B cell (primary cell): Measurements from ENCODE around the gene L3MBTL4. TPM values are rescaled to one million over a fixed set of nuclear protein-coding genes. Genes with fewer than 3 reads are reported as not detected.

ENCODE experiments used
- ATAC-seq: fragments of 200-7000 bp; cut with Tn5 transposase; one replicate; pipeline ENCODE4 v1.10.0; 2021; ENCODE audit warnings: low read depth, mild to moderate bottlenecking, moderate number of reproducible peaks, moderate library complexity
- CTCF ChIA-PET: fragments of 350-600 bp; sonication (Branson Sonifier 250); formaldehyde crosslinking; loops from one replicate; lab custom pipeline; 2021; ENCODE audit warnings: antibody characterized with exemption, inconsistent platforms; lab: Charles Lee
- POLR2A ChIA-PET: fragments of 350-600 bp; sonication (Branson Sonifier 250); formaldehyde crosslinking; loops from one replicate; lab custom pipeline; 2021; ENCODE audit warnings: antibody characterized with exemption; lab: Charles Lee
- DNase-seq: peaks from one replicate; pipeline ENCODE4 v3.0.0; 2013
- H2AFZ ChIP-seq: 2 replicates; pipeline ENCODE4 v1.6.1; 2012; ENCODE audit warnings: mild to moderate bottlenecking, low read depth, low read length; ENCODE audit not compliant: insufficient read depth, poor library complexity, severe bottlenecking
- H3K27ac ChIP-seq, 2 donors: 1 replicate in 1 of 2; 2 replicates in 1 of 2; pipeline ENCODE4 v1.5.1; 2012 to 2013; ENCODE audit warnings: low read length in 2 of 2, mild to moderate bottlenecking in 2 of 2, moderate library complexity in 1 of 2
- H3K27me3 ChIP-seq, 4 experiments: fragments of 200-600 bp in 1 of 4; sonication (generic) in 1 of 4; replicated peaks in 1 of 4; 1 replicate in 2 of 4; 2 replicates in 2 of 4; pipeline versions ENCODE4 v1.6.1 to v1.7.0; 2013 to 2016; ENCODE audit warnings: low read length in 3 of 4, mild to moderate bottlenecking in 2 of 4, mixed read lengths in 1 of 4, moderate library complexity in 1 of 4; ENCODE audit not compliant: insufficient read depth in 4 of 4, control insufficient read depth in 3 of 4; ENCODE audit errors: control extremely low read depth in 1 of 4
- H3K36me3 ChIP-seq, 2 experiments: replicated peaks in 1 of 2; 1 replicate in 1 of 2; 2 replicates in 1 of 2; pipeline versions ENCODE4 v1.6.1 to v1.7.1; 2013; ENCODE audit warnings: low read length in 1 of 2; ENCODE audit not compliant: insufficient read depth in 2 of 2, control insufficient read depth in 1 of 2; ENCODE audit errors: control extremely low read depth in 1 of 2, extremely low read depth in 1 of 2
- H3K4me1 ChIP-seq, 2 donors: fragments of 200-600 bp in 1 of 2; sonication (generic) in 1 of 2; 1 replicate in 1 of 2; 2 replicates in 1 of 2; pipeline versions ENCODE4 v1.5.1 to v1.6.1; 2013 to 2017; ENCODE audit warnings: low read length in 2 of 2; ENCODE audit not compliant: control insufficient read depth in 2 of 2, insufficient read depth in 2 of 2
- H3K4me2 ChIP-seq: replicated peaks from 2 replicates; pipeline ENCODE3; 2012; ENCODE audit warnings: mild to moderate bottlenecking, low read depth, low read length; ENCODE audit not compliant: poor library complexity, severe bottlenecking
- H3K4me3 ChIP-seq, 5 experiments: fragments of 200-600 bp in 1 of 5; sonication (generic) in 1 of 5; 1 replicate in 3 of 5; 2 replicates in 2 of 5; pipeline versions ENCODE4 v1.5.1 to v1.7.0; 2011 to 2016; ENCODE audit warnings: low read length in 4 of 5, mild to moderate bottlenecking in 4 of 5, low read depth in 2 of 5, control low read depth in 1 of 5, moderate library complexity in 1 of 5; ENCODE audit not compliant: insufficient read depth in 1 of 5; ENCODE audit errors: control extremely low read depth in 1 of 5, extremely low read depth in 1 of 5
- H3K79me2 ChIP-seq: fragments of 200-600 bp; sonication (generic); one replicate; pipeline ENCODE4 v1.6.0; 2016; ENCODE audit warnings: low read length; ENCODE audit not compliant: control insufficient read depth, insufficient read depth
- H3K9ac ChIP-seq: fragments of 200-600 bp; sonication (generic); 2 replicates; pipeline ENCODE4 v1.6.1; 2017; ENCODE audit warnings: mild to moderate bottlenecking, low read length, moderate library complexity
- H3K9me3 ChIP-seq, 3 donors: one replicate each; pipeline versions ENCODE4 v1.6.1 to v1.7.1; 2013; ENCODE audit warnings: low read length in 2 of 3; ENCODE audit not compliant: control insufficient read depth in 2 of 3, insufficient read depth in 1 of 3; ENCODE audit errors: control extremely low read depth in 1 of 3
- H4K20me1 ChIP-seq: 2 replicates; pipeline ENCODE4 v1.6.0; 2012; ENCODE audit warnings: mild to moderate bottlenecking, low read length; ENCODE audit not compliant: insufficient read depth, control insufficient read depth, poor library complexity, severe bottlenecking
- H3K27ac Mint-ChIP-seq: one replicate; pipeline ENCODE4 v1.8.0; 2021; ENCODE audit warnings: mixed read lengths
- H3K27me3 Mint-ChIP-seq: one replicate; pipeline ENCODE4 v1.8.0; 2021; ENCODE audit warnings: mixed read lengths
- H3K4me1 Mint-ChIP-seq: one replicate; pipeline ENCODE4 v1.8.0; 2021; ENCODE audit warnings: mixed read lengths
- H3K4me3 Mint-ChIP-seq: one replicate; pipeline ENCODE4 v1.8.0; 2021; ENCODE audit warnings: mixed read lengths
- H3K9me3 Mint-ChIP-seq: one replicate; pipeline ENCODE4 v1.8.0; 2022; ENCODE audit warnings: mixed read lengths; ENCODE audit not compliant: insufficient read depth
- EZH2 ChIP-seq: IDR thresholded peaks from 2 replicates; pipeline ENCODE4 v1.6.1; 2012; ENCODE audit warnings: borderline replicate concordance, low read depth, mild to moderate bottlenecking, moderate library complexity, low read length; ENCODE audit not compliant: insufficient read depth, poor library complexity, severe bottlenecking
- WGBS: methylation state at CpG from one replicate; pipeline ENCODE4 v1.1.5; 2013; ENCODE audit warnings: missing lambda C conversion rate; ENCODE audit not compliant: insufficient coverage; 5-methylcytosine and 5-hydroxymethylcytosine counted together
- intact Hi-C: fragments of 100-400 bp; cut with micrococcal nuclease; formaldehyde crosslinking; loops from one replicate; pipeline ENCODE4 v1.10.0; 2022
- polyA plus RNA-seq: library from polyadenylated mRNA; depleted of rRNA; stranded (reverse); fragments of >200 nt; gene quantifications from 2 replicates; pipeline ENCODE4 v1.2.3, GENCODE V29; 2012
- total RNA-seq, 2 donors: library from RNA; stranded (reverse); fragments of 120-200 nt in 1 of 2; gene quantifications; 1 replicate in 1 of 2; 2 replicates in 1 of 2; pipeline versions ENCODE4 v1.2.3 to v1.2.4, GENCODE V29; 2013 to 2022
- TF ChIP-seq, protein P1 (sequence below): fragments of 200-600 bp; IDR thresholded peaks from one replicate; pipeline ENCODE4 v1.8.0; 2022; ENCODE audit warnings: antibody characterized with exemption, mild to moderate bottlenecking

Gene L3MBTL4
- total and polyA plus RNA-seq, 2 donors (not counting 1 experiment from before 2014, with no cell fraction given): 3.0 to 11.9 TPM

DNA sequence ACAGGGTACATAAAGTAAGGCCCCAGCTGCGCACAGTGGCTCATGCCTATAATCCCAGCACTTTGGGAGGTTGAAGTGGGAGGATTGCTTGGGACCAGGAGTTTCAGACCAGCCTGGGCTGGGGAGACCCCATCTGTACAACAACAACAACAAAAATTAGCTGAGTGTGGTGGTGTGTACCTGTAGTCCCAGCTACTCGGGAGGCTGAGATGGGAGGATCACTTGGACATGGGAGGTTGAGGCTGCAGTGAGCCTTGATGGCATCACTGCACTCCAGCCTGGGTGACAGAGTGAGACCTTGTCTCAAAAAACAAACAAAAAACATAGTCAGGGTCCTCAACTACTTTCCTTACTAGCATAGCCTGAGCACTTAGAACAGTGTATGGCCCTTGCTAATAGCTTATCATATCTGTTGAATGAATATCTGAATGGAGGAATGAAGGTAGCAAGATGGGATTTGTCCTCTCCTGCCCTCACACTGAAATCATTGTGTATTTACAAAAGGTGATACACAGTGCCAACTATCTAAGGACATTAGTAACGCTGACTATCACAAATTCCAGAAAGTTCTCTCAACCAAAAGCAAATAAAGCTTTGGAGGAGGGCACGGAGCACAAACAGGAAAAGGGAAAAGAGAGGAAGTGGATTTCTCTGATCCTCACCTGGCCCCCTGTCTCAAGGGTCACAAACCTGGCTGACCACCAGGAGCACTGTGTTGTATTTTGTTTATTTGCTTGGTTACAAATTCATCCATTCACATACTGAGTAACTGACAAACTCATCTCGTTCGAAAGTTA is 38.1 kb downstream of the L3MBTL4 start:
- Mint-ChIP-seq H3K4me1 (no peaks in the 10 kb centered on the region), H3K27ac (no peak overlapping the region), H3K4me3 (no peak overlapping the region), H3K27me3 (no peaks in the 10 kb centered on the region), H3K9me3 (peaks cover 7% of the 10 kb centered on the region)
- no peaks in the 10 kb centered on the region for H3K27me3 ChIP-seq
- intact Hi-C loops: no loop called here
- ChIA-PET CTCF (no interaction called here), POLR2A (interaction anchor here (0.6 kb wide), 1 partner anchor 242 kb away, joined by 3 read pairs; no protein-coding TSS in a partner anchor)
- no peaks in the 10 kb centered on the region for H4K20me1 ChIP-seq
- H2AFZ ChIP-seq: no peak overlapping the region
- H3K9ac ChIP-seq: no peak overlapping the region
- no peak for DNase-seq
- no peaks in the 10 kb centered on the region for H3K79me2 ChIP-seq
- TF ChIP-seq, protein P1, sequence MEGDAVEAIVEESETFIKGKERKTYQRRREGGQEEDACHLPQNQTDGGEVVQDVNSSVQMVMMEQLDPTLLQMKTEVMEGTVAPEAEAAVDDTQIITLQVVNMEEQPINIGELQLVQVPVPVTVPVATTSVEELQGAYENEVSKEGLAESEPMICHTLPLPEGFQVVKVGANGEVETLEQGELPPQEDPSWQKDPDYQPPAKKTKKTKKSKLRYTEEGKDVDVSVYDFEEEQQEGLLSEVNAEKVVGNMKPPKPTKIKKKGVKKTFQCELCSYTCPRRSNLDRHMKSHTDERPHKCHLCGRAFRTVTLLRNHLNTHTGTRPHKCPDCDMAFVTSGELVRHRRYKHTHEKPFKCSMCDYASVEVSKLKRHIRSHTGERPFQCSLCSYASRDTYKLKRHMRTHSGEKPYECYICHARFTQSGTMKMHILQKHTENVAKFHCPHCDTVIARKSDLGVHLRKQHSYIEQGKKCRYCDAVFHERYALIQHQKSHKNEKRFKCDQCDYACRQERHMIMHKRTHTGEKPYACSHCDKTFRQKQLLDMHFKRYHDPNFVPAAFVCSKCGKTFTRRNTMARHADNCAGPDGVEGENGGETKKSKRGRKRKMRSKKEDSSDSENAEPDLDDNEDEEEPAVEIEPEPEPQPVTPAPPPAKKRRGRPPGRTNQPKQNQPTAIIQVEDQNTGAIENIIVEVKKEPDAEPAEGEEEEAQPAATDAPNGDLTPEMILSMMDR: no peak
- TF ChIP-seq EZH2: no peak
- no peaks in the 10 kb centered on the region for H3K4me1 ChIP-seq
- H3K4me3 ChIP-seq: no peak overlapping the region
- no peak for ATAC-seq
- WGBS: 100% methylated on average over 1 of the region's 6 CpGs
- H3K4me2 ChIP-seq: no peak overlapping the region
- no peaks in the 10 kb centered on the region for H3K36me3 ChIP-seq
- peaks cover 0 to 13% (median 3%) of the 10 kb centered on the region in 3 donors for H3K9me3 ChIP-seq
- H3K27ac ChIP-seq: no peak overlapping the region

DNA sequence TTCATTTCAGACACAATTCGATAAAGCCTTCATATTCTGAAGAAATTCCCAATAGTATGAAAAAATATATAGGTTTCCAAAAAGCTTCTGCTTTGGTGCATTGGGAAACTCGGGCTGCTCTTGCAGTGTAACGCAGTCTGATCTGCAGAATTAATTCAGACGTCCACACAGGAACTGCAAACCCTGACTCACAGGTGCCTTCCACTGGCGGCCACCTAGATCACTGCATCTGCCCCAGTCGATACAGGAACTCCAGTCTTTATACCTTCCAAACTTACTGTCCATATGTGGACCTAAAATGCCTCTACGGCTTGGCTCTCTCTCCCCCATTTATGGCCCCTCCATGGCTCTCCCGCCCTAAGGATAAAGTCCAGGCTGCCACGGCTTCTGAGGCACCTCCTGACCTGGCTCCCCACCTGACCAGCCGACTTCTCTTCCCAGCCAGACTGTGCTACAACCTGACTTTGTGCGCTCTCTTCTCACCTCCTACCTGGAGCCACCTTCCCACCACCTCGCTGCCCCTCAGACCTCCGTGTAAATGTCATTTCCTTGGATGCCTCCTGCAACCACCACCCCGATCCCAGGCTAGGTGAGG is 39.7 kb downstream of the L3MBTL4 start:
- Mint-ChIP-seq H3K27ac (no peak overlapping the region), H3K4me3 (no peak overlapping the region), H3K9me3 (peaks cover 3% of the 10 kb centered on the region), H3K4me1 (peaks cover 2% of the 10 kb centered on the region), H3K27me3 (no peaks in the 10 kb centered on the region)
- intact Hi-C loops: no loop called here
- no peak for ATAC-seq
- no peak overlapping the region for H2AFZ ChIP-seq
- H3K79me2 ChIP-seq: no peaks in the 10 kb centered on the region
- peaks cover 0 to 18% (median 3%) of the 10 kb centered on the region in 3 donors for H3K9me3 ChIP-seq
- H3K4me3 ChIP-seq: no peak overlapping the region
- H3K27me3 ChIP-seq: no peaks in the 10 kb centered on the region
- H3K4me1 ChIP-seq: no peaks in the 10 kb centered on the region
- H3K27ac ChIP-seq: no peak overlapping the region
- ChIA-PET CTCF (no interaction called here), POLR2A (no interaction called here)
- 92% methylated on average over 13 of the region's 14 CpGs for WGBS
- TF ChIP-seq, protein P1: no peak
- TF ChIP-seq EZH2: no peak
- H3K36me3 ChIP-seq: no peaks in the 10 kb centered on the region
- no peak for DNase-seq
- H3K9ac ChIP-seq: no peak overlapping the region
- no peaks in the 10 kb centered on the region for H4K20me1 ChIP-seq
- no peak overlapping the region for H3K4me2 ChIP-seq
